ENCODE data around the gene FGFR2. TPM values are rescaled to one million over a fixed set of nuclear protein-coding genes. Genes with fewer than 3 reads are reported as not detected.

The FGFR2 gene
- total RNA-seq, 2 experiments from 2014 or later: 0.14 to 0.22 TPM

- H3K27me3 Mint-ChIP-seq: no peaks in the 10 kb centered on the region
- intact Hi-C loops (cut with DNase I, micrococcal nuclease): no loop called here
- ChIA-PET CTCF (no interaction called here), POLR2A (no interaction called here)
- Histone ChIP-seq H3K27me3 (ENCODE audit: control insufficient read depth in 1 of 2, insufficient read depth in 2 of 2, low read length in 2 of 2) (no peaks in the 10 kb centered on the region), H3K36me3 (ENCODE audit: insufficient read depth, low read length) (no peaks in the 10 kb centered on the region), H3K4me1 (ENCODE audit: insufficient read depth, low read length) (no peaks in the 10 kb centered on the region), H3K27ac (ENCODE audit: low read depth in 1 of 2, low read length in 2 of 2) (no peak overlapping the region), H3K4me3 (ENCODE audit: low read length) (no peak overlapping the region), H3K9me3 (ENCODE audit: control insufficient read depth in 1 of 2, insufficient read depth in 1 of 2, low read length in 2 of 2) (peaks cover 0 to 16% of the 10 kb centered on the region in 2 experiments)
- H3K27ac Mint-ChIP-seq: no peak overlapping the region
- no peak for ATAC-seq (ENCODE audit: poor library complexity)
- H3K4me3 Mint-ChIP-seq: no peak overlapping the region
- DNase-seq: no peak
- no peaks in the 10 kb centered on the region for H3K4me1 Mint-ChIP-seq (ENCODE audit: low read depth)
- H3K36me3 Mint-ChIP-seq (ENCODE audit: low read depth): no peaks in the 10 kb centered on the region
- H3K9me3 Mint-ChIP-seq: peaks cover 3% of the 10 kb centered on the region
- no peak for TF ChIP-seq CTCF (IDR thresholded peaks at IDR 0.05)
These were observed 46.9 kb downstream of the FGFR2 start for GRCh38 chr10:121551210-121551885.

GRCh38 chr10:121544301-121544869, 53.9 kb downstream of the FGFR2 start:
- Mint-ChIP-seq H3K4me1 (ENCODE audit: low read depth) (no peaks in the 10 kb centered on the region), H3K36me3 (ENCODE audit: low read depth) (no peaks in the 10 kb centered on the region), H3K4me3 (no peak overlapping the region), H3K27me3 (no peaks in the 10 kb centered on the region), H3K27ac (no peak overlapping the region), H3K9me3 (peaks cover 6% of the 10 kb centered on the region)
- Histone ChIP-seq H3K27ac (ENCODE audit: low read depth in 1 of 2, low read length in 2 of 2) (no peak overlapping the region), H3K4me3 (ENCODE audit: low read length) (no peak overlapping the region), H3K27me3 (ENCODE audit: control insufficient read depth in 1 of 2, insufficient read depth in 2 of 2, low read length in 2 of 2) (no peaks in the 10 kb centered on the region), H3K4me1 (ENCODE audit: insufficient read depth, low read length) (no peaks in the 10 kb centered on the region), H3K36me3 (ENCODE audit: insufficient read depth, low read length) (no peaks in the 10 kb centered on the region), H3K9me3 (ENCODE audit: control insufficient read depth in 1 of 2, insufficient read depth in 1 of 2, low read length in 2 of 2) (peaks cover 0 to 8% of the 10 kb centered on the region in 2 experiments)
- ATAC-seq (ENCODE audit: poor library complexity) (no peak), DNase-seq (no peak)
- CTCF ChIA-PET: no interaction called here
- POLR2A ChIA-PET: no interaction called here
- TF ChIP-seq CTCF (IDR thresholded peaks at IDR 0.05): no peak
- intact Hi-C loops (cut with DNase I, micrococcal nuclease): no loop called here

DNA sequence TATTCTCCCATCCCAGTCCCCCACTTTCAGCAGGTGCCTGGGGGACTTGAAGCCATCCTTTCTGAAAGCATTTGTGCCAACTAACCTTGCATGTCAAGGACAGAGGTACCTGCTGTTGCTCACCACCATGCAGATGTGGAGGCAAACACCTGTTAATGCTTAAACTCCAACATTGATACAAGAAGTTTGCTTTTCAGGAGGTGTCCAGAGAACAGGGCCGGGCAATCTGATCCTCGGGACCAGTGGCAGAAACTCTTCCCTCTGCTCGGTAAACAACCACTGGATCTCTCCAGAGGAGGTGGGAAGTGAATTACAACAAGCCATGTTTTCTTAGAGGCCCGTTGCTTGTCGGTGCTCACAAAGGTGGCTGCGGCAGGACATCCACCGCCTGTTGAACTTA, 54.7 kb downstream of the FGFR2 start:
- intact Hi-C loops (cut with DNase I, micrococcal nuclease): no loop called here
- H3K4me1 ChIP-seq (ENCODE audit: insufficient read depth, low read length): no peaks in the 10 kb centered on the region
- ATAC-seq (ENCODE audit: poor library complexity): no peak

More for the DNA sequence above, 54.7 kb downstream of the FGFR2 start:
- Mint-ChIP-seq H3K27me3 (no peaks in the 10 kb centered on the region), H3K27ac (no peak overlapping the region), H3K9me3 (peaks cover 6% of the 10 kb centered on the region), H3K4me3 (no peak overlapping the region), H3K36me3 (ENCODE audit: low read depth) (no peaks in the 10 kb centered on the region), H3K4me1 (ENCODE audit: low read depth) (no peaks in the 10 kb centered on the region)
- Histone ChIP-seq H3K4me3 (ENCODE audit: low read length) (no peak overlapping the region), H3K36me3 (ENCODE audit: insufficient read depth, low read length) (no peaks in the 10 kb centered on the region), H3K27ac (ENCODE audit: low read depth in 1 of 2, low read length in 2 of 2) (no peak overlapping the region), H3K9me3 (ENCODE audit: control insufficient read depth in 1 of 2, insufficient read depth in 1 of 2, low read length in 2 of 2) (peaks cover 0 to 7% of the 10 kb centered on the region in 2 experiments), H3K27me3 (ENCODE audit: control insufficient read depth in 1 of 2, insufficient read depth in 2 of 2, low read length in 2 of 2) (no peaks in the 10 kb centered on the region)
- no peak for TF ChIP-seq CTCF (IDR thresholded peaks at IDR 0.05)
- ChIA-PET POLR2A (no interaction called here), CTCF (no interaction called here)
- DNase-seq: no peak

Data from CD4-positive, alpha-beta T cell (primary cell).